BJ (cell line): Measurements from ENCODE around the gene CTNS. TPM values are rescaled to one million over a fixed set of nuclear protein-coding genes. Genes with fewer than 3 reads are reported as not detected.

Experiments used
- CTCF ChIA-PET: fragments of 350-600 bp; formaldehyde crosslinking; extraction: SDS; loops from one replicate; lab custom pipeline; 2021; ENCODE audit warnings: antibody characterized with exemption, inconsistent platforms; lab: Yijun Ruan, JAX
- POLR2A ChIA-PET: fragments of 300-600 bp; sonication (Branson Sonifier 250); formaldehyde crosslinking; extraction: SDS; loops from one replicate; lab custom pipeline; 2021; ENCODE audit warnings: antibody characterized with exemption; lab: Charles Lee
- DNase-seq: peaks from one replicate; pipeline ENCODE4 v3.0.0-alpha.2; 2011; ENCODE audit warnings: low read depth
- H3K27me3 ChIP-seq: 2 replicates; pipeline ENCODE4 v1.6.0; 2011; ENCODE audit warnings: low read length; ENCODE audit not compliant: control insufficient read depth, insufficient read depth
- H3K36me3 ChIP-seq: 2 replicates; pipeline ENCODE4 v1.5.1; 2011; ENCODE audit warnings: low read length; ENCODE audit not compliant: control insufficient read depth, insufficient read depth
- H3K4me3 ChIP-seq: 2 replicates; pipeline ENCODE4 v1.5.1; 2011; ENCODE audit warnings: low read depth, mild to moderate bottlenecking, control low read depth, low read length
- CTCF ChIP-seq: IDR thresholded peaks from 2 replicates; pipeline ENCODE4 v1.5.1; 2011; ENCODE audit warnings: low read depth, mild to moderate bottlenecking, control low read depth, inconsistent platforms, low read length, moderate library complexity; ENCODE audit not compliant: insufficient read depth
- polyA plus RNA-seq: library from polyadenylated mRNA; depleted of rRNA; stranded (reverse); fragments of >200 nt; gene quantifications from 2 replicates; pipeline ENCODE4 v1.2.3, GENCODE V29; 2011

The CTNS gene
- polyA plus RNA-seq, 1 experiment: 5.0 TPM

GRCh38 chr17:3666516-3666915 lies 30.0 kb downstream of the CTNS start:
- Histone ChIP-seq H3K27me3 (no peaks in the 10 kb centered on the region), H3K36me3 (peaks cover 27% of the 10 kb centered on the region), H3K4me3 (peak overlapping the region; percentile 4; the same call in 1 of the 2 replicates)
- POLR2A ChIA-PET: no interaction called here
- no peak for DNase-seq
- no peak for TF ChIP-seq CTCF
- CTCF ChIA-PET: interaction anchor here (1.1 kb wide), 1 partner anchor 16 kb away, joined by 3 read pairs; no protein-coding TSS in a partner anchor

- ChIA-PET CTCF (interaction anchor here (0.6 to 1.4 kb wide), 6 partner anchors 9 to 1398 kb away, joined by 3 to 4 read pairs (median 4); no protein-coding TSS in a partner anchor), POLR2A (interaction anchor here (0.7 kb wide), 1 partner anchor 86 kb away, joined by 4 read pairs; no protein-coding TSS in a partner anchor)
- H3K27me3 ChIP-seq: no peaks in the 10 kb centered on the region
- TF ChIP-seq CTCF: 0 out of 2 replicates have a peak, but pooled peaks have one; percentile 9
- peak overlapping the region; percentile 99 for H3K4me3 ChIP-seq
- DNase-seq: peak; percentile 62
- H3K36me3 ChIP-seq: peaks cover 24% of the 10 kb centered on the region
Measured at GRCh38 chr17:3667366-3668278, 31.1 kb downstream of the CTNS start.

- peak within 1 kb of the TSS; percentile 99 for H3K4me3 ChIP-seq
- ChIA-PET CTCF (interaction anchor here (0.6 to 1.4 kb wide), 4 partner anchors 15 to 1398 kb away, joined by 3 to 4 read pairs (median 4); no protein-coding TSS in a partner anchor), POLR2A (interaction anchor here (0.7 kb wide), 1 partner anchor 86 kb away, joined by 4 read pairs; no protein-coding TSS in a partner anchor)
- no peak for TF ChIP-seq CTCF
- peak; percentile 87 for DNase-seq
- peaks cover 19% of the 10 kb centered on the region for H3K36me3 ChIP-seq
- H3K27me3 ChIP-seq: no peaks in the 10 kb centered on the region
Measured at GRCh38 chr17:3668279-3669084, 31.9 kb downstream of the CTNS start, which contains the start of the genes EMC6 and TAX1BP3. Gene EMC6 (plus strand): TSS chr17:3668812. CDS start chr17:3669147, 335 bp downstream. Gene TAX1BP3 (minus strand): TSS chr17:3668578. CDS start chr17:3668526, 52 bp downstream.

GRCh38 chr17:3669085-3669347 lies 32.5 kb downstream of the CTNS start:
- POLR2A ChIA-PET: no interaction called here
- H3K36me3 ChIP-seq: peaks cover 14% of the 10 kb centered on the region
- DNase-seq: no peak
- no peak for TF ChIP-seq CTCF
- no peaks in the 10 kb centered on the region for H3K27me3 ChIP-seq
- peak overlapping the region; percentile 99 for H3K4me3 ChIP-seq
- CTCF ChIA-PET: no interaction called here
